Skeletal muscle satellite cell (primary cell): Measurements from ENCODE around the gene TMED6.

ENCODE experiments used
- H3K27me3 ChIP-seq: 2 replicates; pipeline ENCODE4 v1.7.0; 2013; ENCODE audit warnings: low read length; ENCODE audit not compliant: control insufficient read depth, insufficient read depth
- H3K36me3 ChIP-seq: 2 replicates; pipeline ENCODE4 v1.7.0; 2013; ENCODE audit warnings: mild to moderate bottlenecking, control low read depth, low read length; ENCODE audit not compliant: insufficient read depth
- H3K4me1 ChIP-seq: 2 replicates; pipeline ENCODE4 v1.7.0; 2013; ENCODE audit warnings: low read length; ENCODE audit not compliant: control insufficient read depth, insufficient read depth
- H3K4me2 ChIP-seq: 2 replicates; pipeline ENCODE4 v1.7.0; 2013; ENCODE audit warnings: mild to moderate bottlenecking, low read length
- H3K4me3 ChIP-seq: 2 replicates; pipeline ENCODE4 v1.7.0; 2013; ENCODE audit warnings: low read length
- H3K9ac ChIP-seq: 2 replicates; pipeline ENCODE4 v1.7.0; 2013; ENCODE audit warnings: mild to moderate bottlenecking, low read depth, low read length, moderate library complexity
- H3K9me3 ChIP-seq: replicated peaks from 2 replicates; pipeline ENCODE4 v1.7.0; 2013; ENCODE audit warnings: mild to moderate bottlenecking, control low read depth, low read length

Gene TMED6

GRCh38 chr16:69294051-69294450, 57.5 kb downstream of the TMED6 start:
- Histone ChIP-seq H3K4me2 (no peak overlapping the region), H3K9me3 (no peaks in the 10 kb centered on the region), H3K4me1 (no peaks in the 10 kb centered on the region), H3K4me3 (no peak overlapping the region), H3K27me3 (no peaks in the 10 kb centered on the region), H3K9ac (no peak overlapping the region), H3K36me3 (peaks cover 3% of the 10 kb centered on the region)

- no peaks in the 10 kb centered on the region for H3K27me3 ChIP-seq
- H3K4me2 ChIP-seq: no peak overlapping the region
- no peak overlapping the region for H3K4me3 ChIP-seq
- H3K36me3 ChIP-seq: peaks cover 3% of the 10 kb centered on the region
- no peaks in the 10 kb centered on the region for H3K4me1 ChIP-seq
- no peak overlapping the region for H3K9ac ChIP-seq
- H3K9me3 ChIP-seq: no peaks in the 10 kb centered on the region
These were observed 58.2 kb downstream of the TMED6 start for GRCh38 chr16:69293401-69293800.
